ENCODE data around the gene PDZD7.

- TF ChIP-seq POLR2A (IDR thresholded peaks at IDR 0.05; ENCODE audit: extremely low read depth, insufficient read length), result no peak
- TF ChIP-seq, protein P1, sequence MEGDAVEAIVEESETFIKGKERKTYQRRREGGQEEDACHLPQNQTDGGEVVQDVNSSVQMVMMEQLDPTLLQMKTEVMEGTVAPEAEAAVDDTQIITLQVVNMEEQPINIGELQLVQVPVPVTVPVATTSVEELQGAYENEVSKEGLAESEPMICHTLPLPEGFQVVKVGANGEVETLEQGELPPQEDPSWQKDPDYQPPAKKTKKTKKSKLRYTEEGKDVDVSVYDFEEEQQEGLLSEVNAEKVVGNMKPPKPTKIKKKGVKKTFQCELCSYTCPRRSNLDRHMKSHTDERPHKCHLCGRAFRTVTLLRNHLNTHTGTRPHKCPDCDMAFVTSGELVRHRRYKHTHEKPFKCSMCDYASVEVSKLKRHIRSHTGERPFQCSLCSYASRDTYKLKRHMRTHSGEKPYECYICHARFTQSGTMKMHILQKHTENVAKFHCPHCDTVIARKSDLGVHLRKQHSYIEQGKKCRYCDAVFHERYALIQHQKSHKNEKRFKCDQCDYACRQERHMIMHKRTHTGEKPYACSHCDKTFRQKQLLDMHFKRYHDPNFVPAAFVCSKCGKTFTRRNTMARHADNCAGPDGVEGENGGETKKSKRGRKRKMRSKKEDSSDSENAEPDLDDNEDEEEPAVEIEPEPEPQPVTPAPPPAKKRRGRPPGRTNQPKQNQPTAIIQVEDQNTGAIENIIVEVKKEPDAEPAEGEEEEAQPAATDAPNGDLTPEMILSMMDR (IDR thresholded peaks at IDR 0.05; ENCODE audit: low read depth, low read length), result no peak
Measured at GRCh38 chr10:100972904-100973535, 57.9 kb downstream of the PDZD7 start.

All from NB4 (cell line).